Erythroblast (primary cell): ENCODE results near the gene TMEM82.

ENCODE experiments used
- GATA1 ChIP-seq: IDR thresholded peaks from 2 replicates; pipeline ENCODE4 v1.6.1; 2011; ENCODE audit warnings: low read depth, mild to moderate bottlenecking, control low read depth, low read length, moderate library complexity
- POLR2A ChIP-seq: IDR thresholded peaks from 2 replicates; pipeline ENCODE4 v1.6.1; 2011; ENCODE audit warnings: mild to moderate bottlenecking, low read length

DNA sequence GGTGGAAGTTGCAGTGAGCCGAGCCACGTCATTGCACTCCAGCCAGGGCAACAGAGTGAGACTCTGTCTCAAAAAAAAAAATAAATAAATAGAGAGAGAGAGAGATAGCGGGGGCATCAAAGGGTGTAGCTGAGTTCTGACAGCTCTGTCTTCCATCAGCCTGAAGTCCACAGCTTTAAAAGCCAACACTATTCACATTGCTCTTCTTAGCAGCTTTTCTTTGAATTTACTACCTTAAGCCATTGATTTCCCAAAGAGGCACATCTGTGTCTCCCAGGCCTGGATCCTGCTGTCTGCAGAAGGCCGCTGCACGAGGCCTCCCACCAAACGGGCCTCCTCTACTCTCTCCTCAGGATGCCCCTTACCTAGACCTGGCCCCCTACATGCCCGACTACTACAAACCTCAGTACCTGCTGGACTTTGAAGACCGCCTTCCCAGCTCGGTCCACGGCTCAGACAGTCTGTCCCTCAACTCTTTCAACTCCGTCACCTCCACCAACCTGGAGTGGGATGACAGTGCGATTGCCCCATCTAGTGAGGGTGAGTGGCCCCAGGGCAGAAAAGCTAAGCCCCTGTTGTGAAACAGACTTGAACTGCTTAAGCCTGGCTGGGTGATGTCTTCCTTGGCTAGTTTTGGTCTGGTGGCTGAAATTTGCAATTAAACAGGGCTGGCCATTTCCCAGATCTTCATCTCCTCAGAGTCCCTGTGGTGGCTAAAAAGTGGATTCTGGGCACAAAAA, 22.7 kb upstream of the TMEM82 start:
- TF ChIP-seq GATA1 (no peak), POLR2A (no peak)
